Omental fat pad (tissue), 4 donors: ENCODE data around the gene ELOF1. TPM values are rescaled to one million over a fixed set of nuclear protein-coding genes. Genes with fewer than 3 reads are reported as not detected.
"Not testable (repeated sequence)": the region's sequence is repeated elsewhere in the genome, so short reads cannot be mapped to it uniquely, and the experiment has no call there.

ENCODE experiments used
- ATAC-seq: fragments of 150-250 bp; one replicate; pipeline ENCODE4 v1.9.1; 2016; ENCODE audit warnings: mild to moderate bottlenecking, moderate library complexity; ENCODE audit not compliant: low FRiP score
- DNase-seq: peaks from one replicate; pipeline ENCODE4 v3.0.0-alpha.2; 2019; ENCODE audit warnings: low spot score
- CTCF ChIP-seq, 3 donors: fragments of 450-650 bp; IDR thresholded peaks; one replicate each; pipeline ENCODE4 v1.5.1; 2016 to 2017; ENCODE audit warnings: antibody characterized with exemption in 3 of 3, mild to moderate bottlenecking in 3 of 3, moderate library complexity in 2 of 3
- total RNA-seq, 4 donors: library from RNA; depleted of rRNA; stranded (reverse); fragments of >200 nt; gene quantifications; one replicate each; pipeline ENCODE4 v1.1.0, GENCODE V29; 2016

Gene ELOF1
- total RNA-seq, 4 donors from 2014 or later, result 32.0 to 39.8 (median 33.7) TPM

DNA sequence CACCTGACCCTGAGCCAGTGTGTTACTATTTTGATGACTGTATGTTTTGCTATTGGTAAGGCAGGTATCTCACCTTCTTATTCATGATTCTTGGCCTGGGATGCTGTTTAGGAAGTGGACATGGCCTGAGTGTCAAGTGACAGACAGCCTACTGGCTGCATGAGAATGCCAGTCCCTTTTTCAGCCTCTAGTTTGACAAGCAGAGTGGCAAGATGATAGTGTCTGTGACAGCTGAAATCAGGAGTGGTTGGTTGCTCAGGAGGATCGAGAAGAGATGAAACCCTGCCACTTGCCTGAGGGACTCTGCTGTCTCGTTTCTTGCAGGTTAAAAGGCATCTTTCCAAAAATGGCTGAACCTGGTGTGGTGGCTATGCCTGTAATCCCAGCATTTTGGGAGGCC, 7.1 kb upstream of the ELOF1 start:
- no peak for TF ChIP-seq CTCF (IDR thresholded peaks at IDR 0.05)
- ATAC-seq (no peak), DNase-seq (no peak)

DNA sequence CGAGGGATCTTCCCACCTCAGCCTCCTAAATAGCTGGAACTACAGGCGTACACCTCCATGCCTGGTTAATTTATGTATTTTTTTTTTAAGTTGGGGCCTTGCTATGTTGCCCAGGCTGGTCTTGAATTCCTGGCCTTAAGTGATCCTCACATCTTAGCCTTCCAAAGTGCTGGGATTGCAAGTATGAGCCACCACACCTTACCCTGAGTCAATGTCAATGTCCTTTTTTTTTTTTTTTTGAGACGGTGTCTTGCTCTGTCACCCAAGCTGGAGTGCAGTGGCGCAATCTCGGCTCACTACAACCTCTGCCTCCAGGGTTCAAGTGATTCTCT, 6.6 kb upstream of the ELOF1 start:
- DNase-seq, ATAC-seq: not testable (repeated sequence)

GRCh38 chr19:11564082-11564807, 5.2 kb upstream of the ELOF1 start:
- ATAC-seq, DNase-seq: not testable (repeated sequence)

DNA sequence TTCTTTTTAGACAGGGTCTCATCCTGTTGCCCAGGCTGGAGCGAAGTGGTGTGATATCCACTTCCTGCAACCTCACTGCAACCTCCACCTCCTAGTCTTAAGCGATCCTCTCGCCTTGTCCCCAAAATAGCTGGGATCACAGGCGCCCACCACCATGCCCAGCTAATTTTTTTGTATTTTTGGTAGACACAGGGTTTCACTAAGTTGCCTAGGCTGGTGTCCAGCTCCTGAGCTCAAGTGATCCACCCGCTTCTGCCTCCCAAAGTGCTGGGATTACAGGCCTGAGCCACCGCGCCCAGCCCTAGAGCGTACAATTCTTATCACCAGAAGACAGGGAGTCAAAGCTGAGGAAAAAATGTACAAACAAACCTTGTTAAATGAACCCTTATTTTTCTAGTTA, 4.5 kb upstream of the ELOF1 start:
- ATAC-seq (no peak), DNase-seq (no peak)
- no peak for TF ChIP-seq CTCF (IDR thresholded peaks at IDR 0.05)

DNA sequence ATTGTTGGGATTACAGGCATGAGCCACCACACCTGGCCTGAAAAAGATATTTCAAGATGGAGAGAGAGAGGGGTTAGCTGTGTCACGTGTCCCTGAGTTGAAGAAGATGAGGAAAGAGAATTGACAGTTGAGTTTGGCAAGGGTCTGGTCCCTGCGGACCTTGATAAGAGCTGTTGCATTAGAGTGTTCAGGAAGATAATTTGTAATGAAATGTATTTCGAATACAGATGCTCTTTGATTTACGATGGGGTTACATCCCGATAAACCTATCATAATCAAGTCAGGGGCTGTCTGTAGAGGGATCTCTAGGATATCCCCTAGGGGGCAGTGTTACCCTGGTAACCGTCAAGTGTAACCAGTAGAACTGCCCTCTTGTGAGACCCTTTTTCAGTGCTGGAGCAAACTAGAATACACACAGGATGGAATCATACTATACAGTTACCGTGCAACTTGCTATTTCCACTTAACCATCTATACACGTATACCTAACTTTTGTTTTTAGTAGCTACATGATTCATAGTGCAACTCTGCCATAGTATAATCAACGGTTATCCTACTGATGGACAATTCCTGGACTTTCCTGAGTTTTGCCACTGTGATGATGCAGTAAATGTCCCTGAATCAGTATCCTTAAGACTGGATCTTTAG, 1.5 kb upstream of the ELOF1 start:
- no peak for TF ChIP-seq CTCF (IDR thresholded peaks at IDR 0.05)
- ATAC-seq (peak; percentile 37), DNase-seq (no peak)

DNA sequence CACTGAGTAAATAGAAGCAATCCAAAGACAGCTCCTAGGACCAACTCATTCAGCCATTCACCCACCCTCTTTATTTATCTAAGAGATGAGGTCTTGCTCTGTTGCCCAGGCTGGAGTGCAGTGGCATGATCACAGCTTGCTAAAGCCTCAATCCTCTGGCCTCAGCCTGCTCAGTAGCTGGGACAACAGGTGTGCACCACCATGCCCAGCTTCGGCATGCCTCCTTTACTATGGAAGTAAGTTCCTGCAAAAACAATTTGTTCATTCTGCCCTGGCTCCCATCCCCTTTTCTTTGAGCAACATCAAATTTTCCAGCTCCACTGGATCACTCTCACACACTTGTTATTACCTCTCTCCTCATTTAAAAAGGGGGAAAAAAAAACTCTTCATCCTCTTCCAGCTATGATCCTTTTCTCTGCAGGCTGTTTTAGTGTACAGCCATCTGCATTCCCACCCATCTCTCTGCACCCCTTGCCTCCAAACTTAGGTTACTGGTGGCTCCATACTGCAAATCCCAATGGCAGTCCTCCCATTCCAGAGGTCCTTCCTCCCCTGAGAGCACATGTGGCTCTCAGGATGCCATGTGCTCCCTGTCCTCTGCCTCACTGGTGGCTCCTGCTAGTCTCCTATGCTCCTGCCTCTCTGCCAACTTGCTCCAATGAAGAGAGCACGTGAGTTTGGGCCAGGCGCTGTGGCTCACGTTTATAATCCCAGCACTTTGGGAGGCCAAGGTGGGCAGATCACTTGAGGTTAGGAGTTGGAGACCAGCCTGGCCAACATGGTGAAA, 2.2 kb downstream of the ELOF1 start:
- TF ChIP-seq CTCF (IDR thresholded peaks at IDR 0.05), result no peak
- no peak for DNase-seq
- no peak for ATAC-seq

- no peak for DNase-seq
- ATAC-seq, result no peak
- TF ChIP-seq CTCF (IDR thresholded peaks at IDR 0.05), result no peak
Measured at GRCh38 chr19:11555246-11555645, 3.8 kb downstream of the ELOF1 start.

DNA sequence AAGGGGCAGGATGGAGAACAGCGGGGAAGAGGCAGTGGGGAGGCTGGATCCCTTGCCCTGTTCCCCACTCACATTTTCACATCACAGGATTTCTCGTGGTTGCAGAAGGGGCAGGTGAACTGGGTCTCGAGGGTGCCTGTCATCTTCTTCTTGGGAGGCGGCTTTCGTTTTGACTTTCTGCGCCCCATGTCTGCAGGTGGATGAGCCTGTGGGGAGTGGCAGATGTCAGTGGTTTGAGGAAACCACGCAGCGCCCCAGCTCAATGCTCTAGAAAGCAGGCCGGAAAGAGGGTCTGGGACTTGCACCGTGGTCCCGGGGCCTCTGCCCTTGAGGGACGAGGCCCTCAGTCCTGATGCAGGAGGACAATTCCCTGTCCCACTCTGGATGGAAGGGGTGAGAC, 4.9 kb downstream of the ELOF1 start:
- DNase-seq (no peak), ATAC-seq (no peak)
- TF ChIP-seq CTCF (IDR thresholded peaks at IDR 0.05), result no peak
